ENCODE measurements around the gene SATB2.

Gene SATB2

GRCh38 chr2:199404841-199405240 is 52.9 kb downstream of the SATB2 start:
- DNase-seq: peak; percentile 58

DNA sequence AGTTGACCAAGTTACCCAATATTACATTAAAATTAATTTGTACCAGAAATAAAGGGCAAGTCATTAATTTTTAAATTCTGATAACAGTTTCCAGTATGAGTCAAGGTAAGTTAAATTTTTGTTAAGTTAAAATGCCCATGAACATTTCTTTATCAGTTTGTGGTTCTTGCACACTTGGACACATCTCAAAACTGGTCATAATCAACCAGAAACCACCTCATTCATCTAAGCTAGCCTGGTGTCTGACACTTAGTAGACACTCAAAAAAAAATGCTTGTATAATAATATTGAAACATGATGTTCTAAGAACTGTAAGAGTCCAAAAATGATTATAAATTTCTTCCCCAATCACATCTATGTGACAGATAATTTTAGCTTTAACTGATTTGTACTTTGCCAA is 62.4 kb downstream of the SATB2 start:
- DNase-seq: no peak

DNA sequence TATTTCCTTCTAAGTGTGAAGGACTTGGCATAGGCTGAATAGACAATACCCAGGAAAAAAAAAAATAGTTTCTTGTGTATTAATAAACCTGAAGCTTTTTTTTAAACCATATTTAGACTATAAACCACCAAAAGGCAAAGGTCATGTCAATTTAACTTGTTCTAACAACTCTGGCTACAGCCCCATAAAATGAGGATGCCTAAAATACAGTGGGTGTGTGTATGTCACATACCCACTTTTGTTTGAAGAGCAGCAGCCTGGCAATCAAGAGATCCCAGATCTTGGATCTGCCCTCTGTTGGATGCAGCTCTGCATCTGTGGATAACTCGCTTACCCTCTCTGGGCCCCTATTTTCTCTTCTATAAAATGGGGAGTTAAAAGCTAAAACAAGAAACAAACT is 65.4 kb downstream of the SATB2 start:
- DNase-seq: no peak

DNA sequence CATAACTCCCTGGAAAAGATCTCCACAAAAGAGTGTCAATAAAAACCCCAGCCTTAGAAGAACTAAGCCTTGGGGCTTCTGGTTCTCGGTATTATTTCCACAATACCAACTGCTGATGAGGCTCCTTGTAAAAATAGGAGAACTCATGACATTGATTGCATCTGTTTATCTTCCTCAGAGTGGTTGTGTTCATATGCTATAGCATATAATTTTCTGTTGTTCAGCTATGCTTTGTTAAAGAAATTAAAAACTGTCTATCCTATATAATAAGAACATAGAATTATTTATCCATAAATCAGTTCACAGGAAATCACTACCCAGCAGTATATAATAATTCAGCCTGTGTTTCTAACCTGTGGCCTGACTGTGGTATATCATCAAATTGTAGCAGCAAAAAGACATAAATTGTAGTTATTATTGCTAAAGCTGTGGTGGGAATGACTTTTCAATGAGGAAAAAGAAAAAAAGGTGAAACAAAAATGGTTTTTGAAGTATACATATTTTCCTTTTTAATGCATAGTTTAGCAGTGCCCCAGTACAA is 68.9 kb downstream of the SATB2 start:
- no peak for DNase-seq

DNA sequence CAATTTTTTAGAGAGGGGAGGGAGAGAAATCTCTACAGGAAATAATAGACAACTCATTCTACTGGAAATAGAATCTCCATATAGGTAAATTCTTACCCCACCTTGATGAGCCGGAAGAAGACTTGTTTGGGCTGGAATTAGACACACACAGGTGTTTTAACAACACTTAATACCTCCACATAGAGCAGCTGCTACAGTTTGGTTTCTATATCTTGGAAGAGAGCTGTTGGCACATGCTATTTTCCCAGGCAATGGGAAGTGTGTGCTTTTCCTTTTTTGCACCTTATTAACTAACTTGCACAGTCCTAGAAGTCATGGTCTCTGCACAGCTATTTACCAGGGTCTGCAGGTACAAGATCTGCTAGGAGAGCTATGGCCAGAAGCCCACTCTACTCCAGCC is 73.7 kb downstream of the SATB2 start:
- DNase-seq: no peak

GRCh38 chr2:199383021-199383420 is 74.7 kb downstream of the SATB2 start:
- DNase-seq: no peak

DNA sequence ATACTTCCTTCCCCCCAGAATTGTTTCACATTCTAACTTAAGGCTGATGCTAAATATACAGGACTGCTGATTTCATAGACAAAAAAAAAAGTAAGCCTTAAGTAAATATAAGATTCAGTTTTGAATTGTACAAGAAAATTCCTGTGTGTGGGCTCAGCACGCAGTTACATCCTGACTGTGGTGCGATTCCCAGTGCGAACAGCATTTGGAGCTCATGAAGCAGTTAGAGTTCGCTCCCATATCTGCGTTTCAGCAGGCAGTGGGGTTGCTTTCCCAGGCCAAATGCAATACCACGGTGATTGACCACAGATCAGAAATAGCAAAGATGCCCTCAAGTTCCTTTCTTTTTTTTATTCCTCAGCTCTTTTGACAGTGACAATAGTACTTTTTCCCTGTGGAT is 75.6 kb downstream of the SATB2 start:
- peak; percentile 82 for DNase-seq

GRCh38 chr2:199381531-199381930 is 76.2 kb downstream of the SATB2 start:
- no peak for DNase-seq

GRCh38 chr2:199378948-199379650 is 78.6 kb downstream of the SATB2 start:
- DNase-seq: peak; percentile 88

DNA sequence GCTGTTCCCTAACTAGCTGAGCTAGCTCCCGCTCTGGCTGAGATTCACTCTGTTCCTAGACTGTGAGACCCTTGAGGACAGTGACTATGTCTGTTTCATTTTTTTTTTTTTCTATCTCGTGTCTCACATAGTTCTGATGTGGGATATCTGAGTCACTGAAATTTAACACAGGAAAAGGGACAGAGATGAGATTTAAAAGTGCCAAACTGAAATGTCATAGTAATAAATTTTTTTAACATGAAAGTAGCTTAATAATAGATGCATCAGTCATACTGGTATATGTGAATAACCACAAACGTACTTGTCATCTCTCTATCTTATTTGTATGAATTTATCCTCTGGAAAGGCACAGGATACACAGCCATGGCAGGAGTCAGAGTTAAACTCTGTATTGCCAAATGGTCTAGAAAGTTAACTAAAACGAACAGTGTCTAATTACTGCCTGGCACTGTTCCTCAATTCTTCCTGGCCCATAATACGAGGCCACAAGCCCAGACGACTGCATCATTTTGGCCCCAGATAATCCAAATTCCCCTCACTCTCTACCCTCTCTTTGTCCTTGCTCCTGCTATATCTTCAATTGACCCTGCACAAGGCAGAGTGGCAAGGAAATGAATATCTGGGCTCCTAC is 87.5 kb downstream of the SATB2 start:
- DNase-seq: peak; percentile 87

DNA sequence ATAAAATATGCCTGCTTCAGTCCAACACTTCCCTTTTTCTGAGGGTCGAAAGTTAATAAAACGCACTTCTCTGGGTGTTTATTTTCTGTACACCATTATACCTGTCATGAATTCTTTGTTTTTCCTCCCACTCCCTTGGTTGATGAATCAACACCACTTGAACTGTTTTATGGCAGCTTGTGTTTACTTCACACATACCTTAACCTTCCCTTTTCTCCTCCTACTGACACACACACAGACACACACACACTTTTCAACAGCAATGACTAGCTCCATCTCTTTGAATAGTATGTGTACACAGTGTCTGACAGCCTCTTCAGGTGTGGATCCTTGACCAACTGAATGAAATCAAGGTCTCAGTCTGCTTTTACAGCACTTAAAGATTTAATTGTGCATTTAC is 91.3 kb downstream of the SATB2 start:
- no peak for DNase-seq

DNA sequence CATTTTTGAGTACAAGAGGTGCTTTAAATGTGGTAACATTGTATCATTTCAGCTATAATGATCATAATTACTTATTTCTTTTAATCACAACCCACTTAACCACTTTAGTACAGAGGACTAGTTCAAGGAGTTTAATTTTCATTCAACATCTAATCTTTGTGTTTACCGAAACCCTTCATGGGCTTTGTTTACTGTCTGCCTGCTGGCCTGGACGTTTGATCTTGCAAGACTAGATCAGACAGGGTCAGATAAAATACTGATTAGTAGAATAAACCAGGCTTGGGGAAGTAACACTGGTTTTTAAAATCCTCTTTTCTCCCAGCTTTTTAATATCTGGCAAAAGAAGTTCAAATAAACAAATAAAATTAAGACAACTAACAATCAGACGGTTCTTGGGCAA is 93.6 kb downstream of the SATB2 start:
- no peak for DNase-seq

- DNase-seq: no peak
These were observed 101.3 kb downstream of the SATB2 start for GRCh38 chr2:199356412-199356811.

DNA sequence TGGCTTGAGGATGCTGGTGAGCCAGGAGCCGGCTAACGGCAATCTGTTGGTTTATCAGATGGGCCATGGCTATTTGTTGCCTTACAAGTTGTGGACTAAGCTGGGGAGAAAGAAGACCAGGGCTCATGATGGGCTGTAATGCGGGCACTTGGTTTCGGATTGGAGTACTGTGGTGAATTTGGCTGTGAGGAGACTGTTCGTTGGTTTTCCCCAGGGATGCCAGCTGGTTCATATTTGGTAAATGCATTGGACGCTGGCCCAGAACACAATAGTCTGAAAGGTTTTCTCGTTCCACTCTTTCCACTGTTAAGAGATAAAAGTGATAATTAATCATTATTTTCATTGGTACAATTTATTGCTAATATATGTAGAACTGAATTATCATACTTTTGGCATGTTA is 108.9 kb downstream of the SATB2 start:
- no peak for DNase-seq

- no peak for DNase-seq
These were observed 113.7 kb downstream of the SATB2 start for GRCh38 chr2:199344012-199344411.

- no peak for DNase-seq
These were observed 115.4 kb downstream of the SATB2 start for GRCh38 chr2:199342334-199342733.

- no peak for DNase-seq
These were observed 116.6 kb downstream of the SATB2 start for GRCh38 chr2:199341123-199341522.

GRCh38 chr2:199339891-199340605 is 117.7 kb downstream of the SATB2 start:
- no peak for DNase-seq

DNA sequence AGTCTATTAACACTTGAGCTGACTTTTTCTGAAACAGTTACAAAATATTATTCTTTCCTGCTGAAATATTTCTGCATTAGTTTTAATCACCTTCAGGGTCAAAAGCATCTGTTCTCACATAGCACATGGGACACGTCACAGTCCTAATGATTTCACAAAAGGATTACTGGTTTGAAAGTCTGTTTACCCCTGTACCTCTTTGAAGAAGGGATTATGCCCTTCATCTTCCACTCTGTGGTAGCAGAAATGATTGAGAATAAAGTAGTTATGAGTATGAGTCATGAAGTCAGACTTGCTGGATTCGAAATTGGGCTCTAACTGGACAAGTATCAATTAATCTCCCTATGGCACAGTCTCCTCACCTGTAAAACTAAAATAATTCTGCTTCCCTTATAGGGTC is 121.2 kb downstream of the SATB2 start:
- no peak for DNase-seq

DNA sequence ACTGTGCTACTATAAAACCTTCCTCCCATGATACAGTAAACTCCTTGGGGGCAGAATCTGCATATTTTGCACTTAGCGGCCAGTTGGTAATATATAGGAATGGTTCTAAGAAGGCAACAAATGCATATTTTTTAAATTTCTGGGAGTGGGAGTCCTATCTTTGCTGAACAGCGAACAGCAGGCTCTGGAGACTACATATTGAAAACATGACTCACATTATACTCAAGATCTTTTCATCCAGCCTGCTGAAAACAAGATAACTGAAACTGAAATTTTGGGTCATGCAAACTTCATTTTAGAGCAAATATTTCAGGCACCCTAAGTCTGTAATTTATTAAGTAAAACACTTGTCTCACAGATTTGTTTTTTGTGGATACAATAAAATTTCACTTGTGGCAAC is 122.2 kb downstream of the SATB2 start:
- DNase-seq: no peak

DNA sequence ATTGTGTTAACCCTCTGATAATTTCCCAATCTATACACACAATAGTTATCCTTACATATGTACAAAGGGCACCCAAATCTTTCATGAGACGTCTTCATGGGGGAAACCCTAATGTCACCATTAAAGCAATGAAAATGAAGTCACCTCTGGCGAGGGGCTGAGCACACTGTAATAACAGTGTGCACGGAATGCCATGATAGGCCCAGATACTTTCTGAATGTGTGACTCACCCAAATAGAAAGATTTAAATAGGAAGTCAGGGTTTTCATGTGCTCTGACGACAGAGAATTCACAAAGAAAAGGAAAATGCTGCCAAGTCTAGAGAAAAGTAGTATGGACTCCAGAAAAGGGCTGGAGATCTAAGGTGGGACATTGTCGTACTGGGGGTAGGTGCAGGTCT is 128.3 kb downstream of the SATB2 start:
- DNase-seq: peak; percentile 23

- no peak for DNase-seq
These were observed 128.7 kb downstream of the SATB2 start for GRCh38 chr2:199329031-199329430.

GRCh38 chr2:199325881-199326280 is 131.9 kb downstream of the SATB2 start:
- DNase-seq: no peak

GRCh38 chr2:199322151-199322550 is 135.6 kb downstream of the SATB2 start:
- no peak for DNase-seq

Measured in fibroblast of skin of back (primary cell).